ENCODE data around the gene TIGD3.

TIGD3 gene, protein sequence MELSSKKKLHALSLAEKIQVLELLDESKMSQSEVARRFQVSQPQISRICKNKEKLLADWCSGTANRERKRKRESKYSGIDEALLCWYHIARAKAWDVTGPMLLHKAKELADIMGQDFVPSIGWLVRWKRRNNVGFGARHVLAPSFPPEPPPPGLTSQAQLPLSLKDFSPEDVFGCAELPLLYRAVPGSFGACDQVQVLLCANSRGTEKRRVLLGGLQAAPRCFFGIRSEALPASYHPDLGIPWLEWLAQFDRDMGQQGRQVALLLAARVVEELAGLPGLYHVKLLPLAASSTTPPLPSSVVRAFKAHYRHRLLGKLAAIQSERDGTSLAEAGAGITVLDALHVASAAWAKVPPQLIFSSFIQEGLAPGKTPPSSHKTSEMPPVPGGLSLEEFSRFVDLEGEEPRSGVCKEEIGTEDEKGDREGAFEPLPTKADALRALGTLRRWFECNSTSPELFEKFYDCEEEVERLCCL

DNA sequence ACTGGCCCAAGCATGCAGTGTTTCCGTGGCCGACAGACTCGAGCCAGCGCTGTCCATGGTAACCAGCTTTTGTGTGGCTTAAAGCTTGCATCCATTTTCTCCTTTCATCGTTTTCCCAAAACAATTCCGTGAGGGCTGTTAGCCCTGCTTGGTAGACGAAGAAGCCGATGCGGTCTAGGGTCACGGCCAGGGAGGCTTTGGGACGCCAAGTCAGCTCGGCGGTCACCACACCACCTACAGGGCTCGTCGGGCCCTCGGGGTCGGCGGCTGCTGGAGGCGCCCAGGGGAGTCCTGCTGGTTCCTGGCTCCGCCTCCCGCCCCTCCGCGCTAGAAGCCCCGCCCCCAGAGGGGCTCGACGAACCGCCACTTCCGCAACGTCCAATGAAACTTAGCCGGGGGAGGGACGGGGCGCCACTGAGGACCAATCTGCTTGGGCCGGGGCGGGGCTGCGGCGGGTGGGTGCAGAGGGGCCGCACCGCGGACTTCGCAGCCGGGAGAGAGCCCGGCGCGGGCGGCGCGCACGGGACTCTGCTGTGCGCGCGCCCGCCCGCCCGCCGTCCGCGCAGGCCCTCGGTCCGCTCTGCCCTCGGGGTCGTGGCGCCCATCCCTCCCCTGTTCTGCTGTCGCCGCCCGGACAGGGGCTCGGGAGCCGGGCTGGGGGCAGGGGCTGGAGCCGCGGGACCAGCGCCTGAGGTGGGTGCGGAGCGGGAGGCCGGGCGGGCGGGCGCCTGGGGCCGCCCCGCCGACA is at the start of gene TIGD3:
Gene TIGD3, plus strand, starts transcription at position 487 of the 748 bp plus-strand sequence. CDS start 1,058 bp downstream, outside the sequence.
- FAIRE-seq: peak; percentile 42
- peak; percentile 99 for DNase-seq (ENCODE audit: insufficient read length, low spot score)

DNA sequence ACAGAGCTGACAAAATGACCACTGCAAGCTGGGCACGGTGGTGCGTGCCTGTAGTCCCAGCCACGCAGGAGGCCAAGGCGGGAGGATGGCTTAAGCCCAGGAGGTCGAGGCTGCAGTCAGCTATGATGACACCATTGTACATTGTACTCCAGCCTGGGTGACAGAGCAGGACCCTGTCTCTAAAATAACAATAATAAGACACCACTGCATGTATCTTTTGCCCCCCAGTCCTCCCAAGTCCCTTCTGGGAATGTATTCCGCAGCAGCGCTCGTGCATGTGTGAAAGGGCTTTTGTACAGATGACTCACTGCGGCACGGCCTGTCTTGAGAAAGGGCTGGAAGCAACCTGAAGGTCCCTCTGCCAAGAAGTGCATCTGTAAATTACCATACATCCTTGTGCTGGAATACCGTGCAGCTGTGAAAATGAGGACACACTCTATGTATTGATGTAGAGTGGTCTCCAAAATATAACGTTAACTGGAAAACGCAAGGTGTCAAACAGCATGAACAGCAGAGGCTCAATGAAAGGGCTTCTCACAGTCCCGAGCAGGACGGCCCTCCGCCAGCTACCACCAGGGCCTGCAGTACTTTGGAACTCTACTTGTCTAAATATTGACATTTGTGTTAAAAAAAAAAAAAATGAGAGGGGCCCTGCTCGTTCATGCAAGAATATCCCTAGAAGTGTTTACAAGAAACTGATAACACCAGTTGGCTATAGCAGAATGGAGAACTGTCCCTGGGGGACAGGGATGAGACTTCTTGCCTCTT is 48.9 kb upstream of the TIGD3 start:
- FAIRE-seq: no peak
- DNase-seq (ENCODE audit: insufficient read length, low spot score): no peak

DNA sequence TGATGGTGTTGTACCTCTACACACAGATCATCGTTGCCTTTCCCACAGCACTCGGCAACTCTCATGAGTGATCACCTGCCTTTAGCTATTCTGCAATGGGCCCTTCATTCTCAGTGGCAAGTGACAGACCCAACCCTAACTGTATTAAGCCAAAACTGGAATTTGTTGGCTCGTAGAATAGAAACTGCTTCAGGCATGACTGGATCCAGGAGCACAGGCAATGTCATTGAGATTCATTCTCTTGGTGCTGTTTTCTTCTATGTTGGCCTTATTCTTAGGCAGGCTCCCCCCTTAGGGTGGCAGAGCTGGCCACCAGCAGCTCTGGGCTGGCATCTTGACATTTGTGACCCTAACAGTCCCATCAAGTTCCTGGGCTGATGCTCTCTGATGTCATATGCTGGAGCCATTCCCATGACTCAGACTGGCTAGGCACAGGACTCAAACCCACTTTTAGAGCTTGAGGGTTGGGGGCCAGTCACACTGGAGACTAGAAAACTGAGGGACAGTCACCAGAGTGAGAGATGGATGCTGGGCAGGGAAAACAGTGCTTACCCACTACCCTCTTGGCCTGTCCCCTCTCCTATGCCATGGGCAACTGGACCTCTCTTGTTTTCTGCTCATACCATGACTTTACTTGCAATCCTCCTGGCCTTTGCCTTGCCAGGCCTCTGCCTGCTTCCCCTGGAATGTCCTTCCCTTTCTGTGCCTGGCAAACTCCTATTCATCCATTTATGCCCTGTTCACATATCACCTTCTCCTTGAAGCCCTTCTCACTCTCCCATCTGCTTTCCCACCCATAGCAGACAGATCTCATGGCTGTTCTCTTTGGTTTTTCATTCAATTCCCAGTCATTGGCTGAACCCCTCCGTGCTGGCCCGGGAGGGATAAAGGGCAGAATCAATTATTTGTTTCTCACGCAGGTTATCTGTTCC is 47.0 kb upstream of the TIGD3 start:
- DNase-seq (ENCODE audit: insufficient read length, low spot score): no peak
- FAIRE-seq: no peak

DNA sequence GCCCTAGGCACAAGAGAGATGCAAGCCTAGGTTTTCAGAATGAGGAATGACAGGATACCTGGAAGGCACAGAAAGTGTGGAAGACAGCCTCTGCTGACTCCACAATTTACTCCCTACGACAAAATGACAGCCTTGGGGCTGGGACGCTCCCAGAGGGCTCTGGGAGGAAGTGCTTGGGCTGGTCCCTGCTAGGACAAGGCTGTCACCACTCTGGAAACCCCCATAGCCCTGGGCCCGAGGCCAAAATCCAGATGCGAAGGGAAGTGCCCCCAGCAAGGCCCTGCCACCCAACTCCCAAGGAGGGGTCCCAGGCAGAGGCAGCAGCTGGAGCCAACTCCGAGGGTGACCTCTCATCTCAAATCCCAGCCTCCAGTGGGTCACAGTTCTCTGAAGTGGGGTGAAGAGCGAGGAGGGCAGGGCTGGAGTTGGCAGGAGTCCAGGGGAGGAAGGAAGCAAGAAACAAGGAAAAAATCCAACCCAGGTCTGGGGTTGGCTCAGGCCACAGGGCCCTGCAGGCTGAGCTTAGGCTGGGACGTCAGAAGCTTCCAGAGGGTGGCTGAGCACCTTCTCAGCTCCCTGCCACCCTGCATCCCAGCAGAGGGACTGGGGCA is 46.2 kb upstream of the TIGD3 start:
- FAIRE-seq: no peak
- no peak for DNase-seq (ENCODE audit: insufficient read length, low spot score)

DNA sequence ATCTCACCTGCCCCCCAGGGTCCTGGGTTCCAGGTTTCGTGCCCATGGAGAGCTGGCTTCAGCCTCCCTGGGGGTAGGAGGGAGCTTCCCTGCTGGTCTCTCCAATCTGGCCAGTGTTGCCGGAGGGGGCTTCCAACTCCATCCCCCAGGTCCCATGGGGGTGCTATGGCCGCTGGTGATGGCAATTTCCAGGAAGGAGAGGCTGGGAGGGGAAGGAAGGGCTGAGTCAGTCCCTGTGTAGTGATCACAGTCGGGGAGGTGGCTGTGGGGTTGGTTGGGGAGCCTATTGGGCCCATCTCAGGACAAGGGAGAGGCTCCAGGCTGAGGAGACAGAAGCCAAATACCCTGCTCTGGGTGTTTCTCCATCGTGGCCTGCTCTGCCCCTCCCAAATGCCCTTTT is 45.5 kb upstream of the TIGD3 start:
- DNase-seq (ENCODE audit: insufficient read length, low spot score) (no peak), FAIRE-seq (no peak)

DNA sequence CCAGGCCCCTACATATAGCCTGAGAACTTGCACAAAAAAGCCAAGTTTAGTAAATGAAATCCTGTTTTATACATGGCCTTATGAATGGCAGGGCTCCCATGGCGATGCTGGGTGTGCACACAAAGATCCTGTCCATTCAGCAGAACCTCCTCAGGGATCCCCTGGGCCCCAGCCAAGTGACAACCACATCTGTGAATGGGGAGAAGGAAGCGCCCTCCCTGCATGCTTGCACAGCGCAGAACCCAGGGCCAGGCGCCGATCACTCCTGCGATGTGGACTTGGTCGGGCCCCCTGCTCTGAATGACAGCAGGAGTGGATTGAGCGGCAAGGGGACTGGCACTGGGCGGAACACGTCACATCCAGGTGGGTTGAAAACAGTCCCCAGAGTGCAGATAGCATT is 44.3 kb upstream of the TIGD3 start:
- FAIRE-seq (no peak), DNase-seq (ENCODE audit: insufficient read length, low spot score) (no peak)

DNA sequence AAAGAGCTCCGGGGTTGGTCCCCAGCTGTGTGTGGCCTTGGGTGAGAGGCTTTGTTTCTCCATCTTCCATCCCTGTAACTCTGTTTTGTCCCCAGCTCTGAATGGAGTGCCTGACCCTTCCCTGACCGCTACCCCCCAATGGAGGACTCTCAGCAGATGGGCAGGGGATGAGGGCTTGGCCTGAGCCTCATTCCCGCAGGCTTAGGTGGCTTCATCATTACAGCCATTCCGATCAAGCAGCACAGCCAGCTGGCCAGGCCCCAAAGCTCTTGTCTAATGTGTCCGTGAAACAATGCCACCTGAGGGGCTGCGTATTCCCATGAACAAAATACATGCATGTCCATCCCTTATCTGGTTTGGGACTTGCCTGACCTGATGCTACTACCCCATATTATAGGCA is 43.8 kb upstream of the TIGD3 start:
- DNase-seq (ENCODE audit: insufficient read length, low spot score) (no peak), FAIRE-seq (no peak)

DNA sequence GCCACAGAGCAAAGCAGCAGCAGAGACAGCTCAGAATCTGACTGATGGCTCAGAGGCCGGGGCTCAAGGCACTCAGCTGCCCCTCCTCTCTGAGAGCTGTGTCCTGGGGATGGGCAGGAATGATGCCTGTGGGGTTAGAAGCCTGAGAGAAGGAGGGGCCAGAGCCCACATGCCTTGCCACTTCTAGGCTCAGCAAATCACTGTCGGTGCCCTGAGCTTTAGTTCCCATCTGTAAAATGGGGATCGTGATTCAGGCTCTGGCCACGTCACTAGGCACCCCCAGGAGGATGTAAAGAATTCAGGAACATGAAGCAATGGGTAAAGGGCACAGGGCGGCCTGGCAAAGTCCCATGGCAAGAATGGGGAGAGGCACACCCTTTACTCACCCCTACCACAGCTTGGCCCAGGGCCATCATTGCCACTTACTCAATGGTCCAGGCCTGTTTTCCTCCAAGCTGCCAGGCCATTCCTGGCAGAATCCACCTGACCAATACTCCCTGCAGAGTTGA is 43.3 kb upstream of the TIGD3 start:
- DNase-seq (ENCODE audit: insufficient read length, low spot score): no peak

DNA sequence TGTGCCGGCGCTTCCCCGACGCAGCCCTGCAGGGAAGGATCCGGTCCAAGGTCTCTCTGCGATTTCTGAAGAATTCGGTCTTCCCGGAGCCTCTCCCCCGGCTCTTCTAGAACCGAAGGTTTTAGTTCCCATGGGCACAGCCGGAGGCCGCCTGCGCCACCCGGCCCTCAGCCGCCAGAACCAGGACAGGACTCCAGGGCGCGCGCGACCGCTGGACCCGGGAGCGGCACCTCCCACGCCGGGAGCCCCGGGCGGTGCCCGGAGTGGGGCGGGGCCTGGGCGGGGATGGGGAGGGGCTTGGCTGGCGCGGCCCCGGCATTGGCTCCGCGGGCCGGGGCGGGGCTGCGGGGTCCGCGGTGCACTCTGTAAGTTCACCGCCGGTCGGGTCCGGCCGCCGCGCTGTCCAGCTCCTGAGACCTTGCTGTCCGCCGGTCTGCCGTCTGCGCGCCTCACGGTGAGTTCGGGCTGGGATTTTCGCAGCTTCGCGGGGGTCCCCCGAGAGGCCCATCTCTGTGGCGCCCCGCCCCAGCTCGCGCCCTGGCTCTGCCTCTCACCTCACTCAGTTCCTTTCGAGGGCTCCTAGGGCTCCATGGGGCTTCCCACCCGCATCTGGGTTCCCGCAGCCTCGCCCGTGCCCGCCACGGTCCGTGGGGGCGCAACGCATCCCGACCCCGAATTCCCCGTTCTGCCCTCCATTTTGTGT is 39.9 kb upstream of the TIGD3 start, which contains the start of gene CDC42EP2:
Gene CDC42EP2, plus strand, starts transcription at position 366 of the 703 bp plus-strand sequence. CDS start 6,033 bp downstream, outside the sequence.
- peak; percentile 91 for DNase-seq (ENCODE audit: insufficient read length, low spot score)
- no peak for FAIRE-seq

More for the DNA sequence above, 43.3 kb upstream of the TIGD3 start:
- no peak for FAIRE-seq

DNA sequence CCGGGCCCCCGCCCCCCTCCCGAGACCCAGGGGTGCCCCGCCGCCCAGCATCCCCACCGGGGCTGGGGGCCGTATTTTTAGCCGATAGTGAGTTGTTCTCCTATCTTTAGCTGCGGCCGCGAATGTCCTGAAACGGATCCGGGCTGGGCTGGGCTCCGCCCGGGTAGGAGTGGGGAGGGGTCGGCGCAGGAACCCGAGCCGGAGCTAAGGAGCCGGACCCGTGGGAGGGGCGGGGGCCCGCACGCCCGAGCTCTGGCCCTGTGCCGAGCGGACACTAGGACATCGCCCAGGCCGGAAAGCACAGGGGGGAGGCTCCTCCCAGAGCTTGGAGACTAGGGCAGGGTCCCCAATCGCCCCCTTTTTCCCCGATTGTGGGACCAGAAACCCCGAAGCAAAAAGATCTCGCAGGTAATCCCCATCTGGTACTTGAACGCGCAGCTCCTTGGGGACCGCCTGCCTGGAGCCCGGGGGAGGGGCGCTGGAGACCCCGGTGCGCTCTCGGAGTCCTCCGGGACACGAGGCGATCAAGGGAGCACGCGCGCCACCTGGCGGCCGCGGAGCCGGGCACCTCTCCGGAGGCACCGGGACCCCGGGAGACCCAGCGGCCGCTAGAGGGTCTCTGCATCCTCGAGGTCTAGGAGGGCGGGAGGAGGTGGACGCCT is 39.2 kb upstream of the TIGD3 start:
- FAIRE-seq (no peak), DNase-seq (ENCODE audit: insufficient read length, low spot score) (peak; percentile 88)

DNA sequence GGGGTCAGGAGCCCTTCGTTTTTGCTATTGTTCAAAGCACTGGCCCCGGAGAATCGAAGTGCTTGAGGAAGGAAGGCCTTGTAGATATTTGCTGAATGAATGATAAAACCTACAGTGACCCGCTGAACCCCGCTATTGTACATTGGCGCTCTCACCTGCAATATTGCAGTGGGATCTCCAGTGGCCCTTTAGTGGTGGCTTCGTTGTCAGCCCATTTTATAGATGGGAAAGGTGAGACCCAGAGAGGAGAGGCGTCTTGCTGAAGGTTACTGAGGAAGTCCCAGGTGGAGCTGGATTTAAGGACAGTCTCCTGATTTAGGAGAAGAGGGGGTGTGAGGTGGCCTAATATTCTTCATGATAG is 38.7 kb upstream of the TIGD3 start:
- FAIRE-seq (no peak), DNase-seq (ENCODE audit: insufficient read length, low spot score) (no peak)

DNA sequence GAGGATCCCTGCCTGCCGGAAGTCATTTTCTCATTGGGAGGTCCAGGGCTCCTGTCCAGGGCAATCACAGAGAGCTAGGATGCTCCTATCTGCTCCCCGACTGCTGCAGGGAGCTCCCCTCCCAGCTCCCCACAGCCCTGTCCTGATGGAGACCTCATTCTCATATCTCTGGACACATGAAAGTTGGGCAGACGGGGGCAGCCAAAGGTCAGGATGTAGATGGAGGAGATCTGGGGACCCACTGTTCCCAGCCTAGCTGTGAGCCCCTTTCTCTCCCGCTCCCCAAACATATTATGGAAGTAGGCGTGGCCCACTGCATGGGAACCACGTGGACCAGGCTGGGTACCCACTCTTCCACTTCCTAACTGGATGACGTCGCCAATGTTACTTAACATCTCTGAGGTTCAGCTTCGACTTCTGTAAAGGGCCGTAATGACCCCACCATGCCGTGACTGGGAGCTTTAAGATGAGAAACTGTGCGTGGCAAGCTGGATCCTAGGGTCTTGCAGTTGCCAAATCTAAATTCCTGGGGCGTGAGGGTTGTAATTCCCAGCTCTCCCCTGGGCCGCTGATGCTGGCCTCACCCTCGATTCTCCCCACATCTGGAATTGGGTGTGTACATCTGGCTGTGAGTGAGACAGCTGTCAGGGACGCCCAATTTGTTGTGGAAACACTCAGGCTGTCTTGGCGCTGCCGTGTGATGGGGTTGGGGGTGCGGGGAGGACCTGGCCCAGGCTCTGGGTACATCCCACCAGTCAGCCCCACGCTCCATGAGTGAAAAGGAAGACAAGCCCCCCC is 38.1 kb upstream of the TIGD3 start:
- DNase-seq (ENCODE audit: insufficient read length, low spot score) (no peak), FAIRE-seq (no peak)

DNA sequence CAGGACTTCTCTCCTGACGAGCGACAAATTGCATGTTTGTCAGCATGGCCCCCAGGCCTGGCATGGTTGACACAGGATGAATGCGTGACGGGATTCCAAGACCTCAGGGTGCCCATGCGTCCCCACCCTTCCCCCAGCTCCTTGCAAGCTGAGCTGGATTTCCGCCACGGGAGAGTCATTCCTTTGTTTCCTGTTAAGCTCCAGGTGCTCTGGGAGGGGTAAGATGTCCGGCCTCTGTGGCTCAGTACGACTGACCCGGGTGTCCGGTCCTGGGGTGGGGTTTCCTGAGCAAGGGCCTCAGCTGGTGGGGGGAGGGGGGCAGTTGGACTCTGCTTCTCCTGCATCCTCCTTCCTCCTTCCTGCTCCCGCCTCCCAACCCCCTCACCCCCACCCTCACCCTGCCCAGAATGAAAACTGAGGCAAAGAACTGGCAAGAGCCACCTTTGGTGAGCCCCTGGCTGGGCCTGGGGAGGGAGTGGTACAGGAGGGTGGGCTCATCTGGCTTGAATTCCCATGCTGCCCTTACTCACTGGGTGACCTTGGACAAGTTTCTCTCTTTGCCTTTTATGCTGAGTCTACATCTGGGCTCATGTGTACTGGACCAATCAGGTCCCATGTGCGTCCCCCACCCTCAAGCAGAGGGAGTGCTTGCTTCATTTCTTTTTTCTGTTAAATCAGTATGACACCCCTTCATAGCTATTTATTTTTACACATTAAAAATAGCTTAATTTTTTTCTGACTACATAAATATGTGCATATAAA is 37.3 kb upstream of the TIGD3 start:
- DNase-seq (ENCODE audit: insufficient read length, low spot score) (no peak), FAIRE-seq (no peak)

DNA sequence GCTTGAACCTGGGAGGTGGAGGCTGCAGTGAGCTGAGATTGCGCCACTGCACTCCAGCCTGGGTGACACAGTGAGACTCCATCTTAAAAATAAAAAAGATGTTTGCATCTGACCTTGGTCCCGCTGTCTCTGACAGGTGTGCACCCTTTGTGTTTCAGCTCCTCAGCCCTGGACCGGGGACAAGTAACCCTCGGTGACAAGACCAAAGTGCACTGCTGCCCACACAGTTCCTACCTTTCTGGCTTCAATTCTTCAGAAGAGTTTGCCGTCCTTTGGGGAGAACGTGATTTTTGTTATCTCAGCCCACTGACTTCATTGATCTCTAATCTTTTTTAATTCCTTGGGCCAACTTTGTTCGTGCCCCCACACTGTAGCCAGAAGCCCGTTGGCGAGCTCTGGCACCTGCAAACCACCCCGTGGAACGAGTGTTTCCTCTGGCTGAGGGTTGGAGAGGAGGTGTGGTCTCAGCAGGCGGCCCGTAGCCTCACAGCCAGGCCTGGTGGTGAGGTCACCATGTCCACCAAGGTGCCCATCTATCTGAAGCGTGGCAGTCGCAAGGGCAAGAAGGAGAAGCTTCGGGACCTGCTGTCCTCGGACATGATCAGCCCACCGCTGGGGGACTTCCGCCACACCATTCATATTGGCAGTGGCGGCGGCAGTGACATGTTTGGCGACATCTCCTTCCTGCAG is 34.0 kb upstream of the TIGD3 start:
- FAIRE-seq: no peak
- no peak for DNase-seq (ENCODE audit: insufficient read length, low spot score)

DNA sequence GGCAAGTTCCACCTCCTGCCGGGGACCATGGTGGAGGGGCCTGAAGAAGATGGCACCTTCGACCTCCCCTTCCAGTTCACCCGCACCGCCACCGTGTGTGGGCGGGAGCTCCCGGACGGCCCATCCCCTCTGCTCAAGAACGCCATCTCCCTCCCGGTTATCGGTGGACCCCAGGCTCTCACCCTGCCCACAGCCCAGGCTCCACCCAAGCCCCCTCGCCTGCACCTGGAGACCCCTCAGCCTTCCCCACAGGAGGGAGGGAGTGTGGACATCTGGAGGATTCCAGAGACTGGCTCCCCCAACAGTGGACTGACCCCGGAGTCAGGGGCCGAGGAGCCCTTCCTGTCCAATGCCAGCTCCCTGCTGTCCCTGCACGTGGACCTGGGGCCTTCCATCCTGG is 33.5 kb upstream of the TIGD3 start:
- DNase-seq (ENCODE audit: insufficient read length, low spot score) (no peak), FAIRE-seq (no peak)

DNA sequence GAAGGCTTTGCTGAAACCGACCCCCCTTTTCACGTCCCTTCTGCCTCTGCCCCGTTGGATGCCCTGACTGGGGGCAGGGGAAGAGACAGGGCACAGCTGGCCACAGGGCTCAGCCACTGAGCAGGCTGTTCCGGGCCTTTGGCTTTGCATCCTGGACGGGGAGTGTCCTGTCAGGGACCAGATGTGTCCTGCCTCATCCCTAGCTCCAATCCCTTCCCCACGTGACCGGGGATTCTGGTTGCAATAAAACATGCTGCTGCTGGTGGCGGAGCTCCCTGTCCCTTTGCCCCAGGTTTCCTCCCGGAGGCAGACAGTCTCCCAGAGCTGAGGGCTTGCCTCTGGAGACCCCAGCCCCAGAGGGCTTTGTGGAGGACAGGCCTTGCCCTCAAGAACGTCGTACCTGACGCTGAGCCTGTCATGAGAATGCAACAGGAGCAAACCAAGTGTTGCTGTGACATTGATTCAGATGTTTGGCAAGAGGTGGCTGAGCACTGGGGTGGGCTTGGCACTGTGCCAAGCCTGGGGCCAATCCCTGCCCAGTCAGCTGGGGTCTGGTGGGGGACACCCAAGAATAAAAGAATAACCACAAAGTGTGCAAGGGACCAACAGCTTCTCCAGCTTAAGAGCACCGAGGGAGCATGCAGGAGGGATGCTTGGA is 32.6 kb upstream of the TIGD3 start:
- no peak for FAIRE-seq

More for the DNA sequence above, 32.6 kb upstream of the TIGD3 start:
- DNase-seq (ENCODE audit: insufficient read length, low spot score): no peak

Measured in GM19239 (cell line).